Adrenal gland (tissue), 5 donors: ENCODE results near the gene BNC2.

Source experiments
- CTCF ChIP-seq, 6 experiments: fragments of 450-650 bp in 4 of 6; fragments of 200-600 bp in 2 of 6; sonication (generic) in 1 of 6; IDR thresholded peaks; 1 replicate in 5 of 6; 2 replicates in 1 of 6; pipeline versions ENCODE4 v1.5.1 to v1.8.0; 2016 to 2021; ENCODE audit warnings: antibody characterized with exemption in 6 of 6, mild to moderate bottlenecking in 2 of 6, moderate library complexity in 1 of 6
- POLR2A ChIP-seq, 2 donors: fragments of 450-650 bp; IDR thresholded peaks; one replicate each; pipeline ENCODE4 v1.6.1; 2017; ENCODE audit warnings: antibody characterized with exemption in 2 of 2, mild to moderate bottlenecking in 2 of 2, moderate library complexity in 1 of 2
- donor health status: DM: no; HTN: no; CAD: no.

GRCh38 chr9:16846986-16847385, 23.5 kb downstream of the BNC2 start:
- no peak for TF ChIP-seq POLR2A (IDR thresholded peaks at IDR 0.05)
- TF ChIP-seq CTCF (IDR thresholded peaks at IDR 0.05), result no peak
